HTERT RPE-1 (cell line): ENCODE data around the gene ADI1.

Source experiments
- in situ Hi-C: fragments of 300-500 bp; cut with MboI; formaldehyde crosslinking; loops from 4 replicates; pipeline ENCODE4 v1.14.3; 2020; ENCODE audit warnings: low sequenced_read_pairs

Gene ADI1

GRCh38 chr2:3481736-3482362 is 37.5 kb downstream of the ADI1 start:
- in situ Hi-C loops: no loop called here

DNA sequence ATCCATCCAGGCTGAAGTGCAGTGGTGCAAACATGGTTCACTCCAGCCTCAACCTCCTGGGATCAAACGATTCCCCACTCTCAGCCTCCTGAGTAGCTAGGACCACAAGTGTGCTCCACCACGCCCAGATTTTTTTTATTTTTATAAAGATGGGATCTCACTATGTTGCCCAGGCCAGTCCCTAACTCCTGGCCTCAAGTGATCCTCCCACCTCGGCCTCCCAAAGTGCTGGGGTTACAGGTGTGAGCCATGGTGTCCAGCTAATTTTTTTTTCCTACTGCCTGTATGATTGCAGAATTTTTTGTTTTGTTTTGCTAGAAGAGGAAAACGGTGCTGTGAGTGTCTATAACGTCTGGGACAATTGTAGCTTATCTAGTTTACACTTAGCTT is 38.3 kb downstream of the ADI1 start:
- in situ Hi-C loops: no loop called here

- in situ Hi-C loops: no loop called here
Measured at GRCh38 chr2:3480352-3481010, 38.9 kb downstream of the ADI1 start.

DNA sequence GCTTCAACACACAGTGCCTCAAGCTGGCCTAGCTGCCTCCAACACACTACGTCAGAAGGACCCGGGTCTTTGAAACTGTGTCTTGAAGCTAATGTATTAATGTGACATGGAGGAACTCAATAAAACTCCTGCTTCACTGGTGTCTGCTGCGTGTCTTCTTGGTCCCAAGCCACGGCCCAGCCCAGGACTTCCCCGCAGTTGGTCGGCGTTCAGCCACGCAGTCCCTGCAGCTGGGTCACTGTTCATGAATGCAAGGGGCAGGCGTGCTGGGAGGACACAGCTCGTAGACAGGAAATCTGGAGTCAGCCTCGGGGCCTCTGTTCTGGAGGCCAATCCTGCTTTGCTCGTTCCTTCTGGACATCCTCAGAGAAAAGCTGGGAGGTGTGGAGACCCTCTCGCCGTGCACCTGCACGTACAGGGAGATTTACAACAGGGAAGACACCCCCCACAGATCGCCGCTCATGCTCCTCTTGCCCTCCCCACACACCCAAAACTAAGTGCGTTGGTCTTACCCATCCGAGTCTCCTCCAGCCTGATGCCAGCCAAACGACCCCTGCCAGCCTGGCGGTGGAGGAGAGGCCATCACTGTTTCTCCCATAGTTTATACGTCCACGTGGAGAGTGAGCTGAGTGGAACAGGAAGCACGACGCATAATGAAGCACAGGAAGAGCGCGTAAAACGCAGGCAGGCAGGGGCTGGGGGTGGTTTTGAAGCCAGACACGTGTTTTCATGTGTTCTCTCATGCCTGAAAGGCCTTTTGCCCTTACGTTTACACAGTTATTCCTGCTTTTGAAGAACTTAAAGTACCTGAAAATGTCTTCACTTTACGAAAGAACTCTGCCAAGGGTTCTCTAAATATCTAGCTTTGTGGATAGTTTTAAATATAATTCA is 39.7 kb downstream of the ADI1 start:
- in situ Hi-C loops: no loop called here

DNA sequence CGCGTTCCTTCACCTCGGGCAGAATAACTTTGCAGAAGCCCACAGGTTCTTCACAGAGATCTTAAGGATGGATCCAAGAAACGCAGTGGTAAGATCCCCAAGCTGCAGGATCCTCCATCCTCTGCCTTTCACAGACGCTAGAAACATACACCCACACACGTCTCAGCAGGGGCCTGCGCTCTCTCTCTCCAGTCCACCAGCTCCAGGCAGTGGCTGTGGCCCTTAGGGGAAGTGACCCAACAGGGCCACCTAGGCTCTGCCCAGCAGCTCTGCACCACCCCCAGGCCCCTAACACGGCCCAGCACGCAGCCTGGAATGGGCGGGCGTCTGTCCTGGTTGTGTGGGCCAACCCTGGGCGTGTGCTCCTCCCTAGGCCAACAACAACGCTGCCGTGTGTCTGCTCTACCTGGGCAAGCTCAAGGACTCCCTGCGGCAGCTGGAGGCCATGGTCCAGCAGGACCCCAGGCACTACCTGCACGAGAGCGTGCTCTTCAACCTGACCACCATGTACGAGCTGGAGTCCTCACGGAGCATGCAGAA is 40.4 kb downstream of the ADI1 start:
- in situ Hi-C loops: no loop called here

GRCh38 chr2:3476985-3477327 is 42.4 kb downstream of the ADI1 start:
- in situ Hi-C loops: no loop called here

GRCh38 chr2:3476321-3476984 is 42.9 kb downstream of the ADI1 start:
- in situ Hi-C loops: no loop called here

GRCh38 chr2:3475771-3476170 is 43.6 kb downstream of the ADI1 start:
- in situ Hi-C loops: no loop called here

GRCh38 chr2:3472966-3473365 is 46.4 kb downstream of the ADI1 start:
- in situ Hi-C loops: no loop called here

DNA sequence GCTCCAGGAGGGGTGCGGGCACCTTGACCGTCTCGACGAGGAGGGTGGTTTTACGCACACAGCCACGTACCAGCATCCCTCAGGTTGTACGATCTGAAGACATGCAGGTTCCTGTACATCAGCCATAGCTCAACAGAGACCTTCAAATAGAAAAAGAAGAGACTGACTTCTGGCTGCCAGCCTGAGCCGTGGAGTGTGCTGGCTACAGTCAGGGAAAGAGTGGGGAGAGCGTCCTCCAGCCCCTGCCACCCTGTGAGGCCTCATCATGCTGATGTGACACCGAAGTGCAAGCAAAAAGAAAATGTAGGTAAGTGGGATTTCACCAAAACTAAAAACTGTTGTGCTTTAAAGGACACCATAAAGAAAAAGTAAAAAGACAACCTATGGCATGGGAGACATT is 47.0 kb downstream of the ADI1 start:
- in situ Hi-C loops: no loop called here

- in situ Hi-C loops: no loop called here
Measured at GRCh38 chr2:3470856-3471737, 48.2 kb downstream of the ADI1 start.

GRCh38 chr2:3470166-3470651 is 49.1 kb downstream of the ADI1 start:
- in situ Hi-C loops: no loop called here

- in situ Hi-C loops: no loop called here
Measured at GRCh38 chr2:3469486-3469885, 49.8 kb downstream of the ADI1 start.

- in situ Hi-C loops: no loop called here
Measured at GRCh38 chr2:3468296-3468988, 50.9 kb downstream of the ADI1 start.

DNA sequence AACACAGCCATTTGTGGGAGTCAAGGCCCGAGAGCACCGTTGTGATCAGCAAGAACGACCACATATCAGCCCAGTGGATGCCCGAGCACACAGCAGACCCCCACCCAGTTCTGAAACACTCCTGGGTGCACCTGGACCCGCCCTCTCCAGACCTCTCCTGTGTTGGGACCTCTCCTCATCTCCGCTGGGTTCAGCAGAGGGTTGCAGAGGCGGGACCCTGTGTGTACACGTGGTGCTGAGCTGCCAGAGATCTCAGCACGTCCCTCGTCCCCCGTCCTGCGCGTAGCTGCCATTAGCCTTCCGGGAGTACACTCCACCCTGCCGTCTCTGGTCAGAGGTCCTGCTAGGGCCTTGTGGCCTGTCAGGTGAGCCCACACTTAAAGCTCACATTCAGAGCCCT is 51.7 kb downstream of the ADI1 start:
- in situ Hi-C loops: no loop called here

DNA sequence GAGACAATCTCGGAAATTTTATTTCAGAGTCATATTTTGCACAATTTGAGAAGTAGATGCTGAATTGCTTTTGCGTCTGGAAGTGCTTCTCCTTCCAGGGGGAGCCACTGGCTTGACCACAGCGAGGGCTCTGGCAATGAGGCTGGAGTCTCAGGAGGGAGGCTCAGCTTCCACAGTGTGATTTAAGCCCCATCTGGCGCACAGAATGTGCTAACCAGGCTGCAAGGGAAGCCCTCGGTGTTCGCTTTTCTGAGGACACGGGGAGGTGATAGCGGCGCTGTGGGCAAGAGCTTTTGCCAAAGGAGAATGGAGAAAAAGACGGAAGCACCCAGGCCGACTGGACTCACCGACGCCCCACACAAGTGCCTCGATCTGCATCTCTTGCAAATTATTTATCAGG is 52.4 kb downstream of the ADI1 start:
- in situ Hi-C loops: no loop called here

DNA sequence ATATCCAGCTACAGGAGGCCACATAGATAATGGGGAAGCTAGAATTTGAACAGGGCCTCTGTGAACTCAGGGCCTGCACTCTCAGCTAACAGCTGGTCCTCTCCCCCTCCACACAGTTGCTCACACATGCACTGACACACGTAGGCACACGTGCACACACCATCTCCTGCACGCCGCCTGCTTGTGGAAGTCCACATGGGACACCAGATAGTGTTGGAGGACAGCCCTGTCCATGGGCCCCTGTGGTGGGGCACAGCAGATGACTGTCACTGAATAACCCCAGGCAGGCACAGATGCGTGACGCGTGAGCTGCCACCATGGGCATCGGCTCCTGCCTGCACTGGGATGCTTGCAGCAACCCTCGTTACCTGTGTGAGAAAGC is 52.9 kb downstream of the ADI1 start:
- in situ Hi-C loops: no loop called here

DNA sequence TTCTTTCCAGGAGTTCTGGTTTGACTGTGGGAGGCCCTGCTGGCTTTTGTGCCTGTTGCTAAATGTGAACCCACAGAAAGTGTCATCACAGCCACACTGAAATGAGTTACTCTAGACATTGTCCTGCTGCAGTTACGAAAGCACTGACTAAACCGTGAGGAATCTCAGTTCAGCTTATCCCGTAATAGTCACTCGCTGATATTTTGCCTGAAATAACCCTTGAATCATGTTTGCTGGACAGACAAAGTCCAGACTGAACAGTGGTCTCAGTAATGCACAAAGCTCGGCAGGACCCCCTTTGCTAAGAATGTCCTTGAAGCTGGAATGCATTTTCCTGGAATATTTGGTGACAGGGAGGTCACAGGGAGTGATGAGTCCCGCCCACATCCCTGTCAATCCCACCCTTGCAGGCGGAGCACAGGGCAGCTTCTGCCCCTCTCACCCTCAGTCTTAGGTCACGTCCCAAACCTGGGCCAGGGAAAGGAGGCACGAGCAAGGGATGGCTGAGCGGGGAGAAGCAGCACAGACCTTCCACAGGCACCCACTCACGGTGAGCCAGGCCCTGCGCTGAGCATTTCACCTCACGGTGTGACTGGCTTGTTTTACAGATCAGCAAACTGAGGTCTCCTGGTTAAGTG is 53.4 kb downstream of the ADI1 start:
- in situ Hi-C loops: no loop called here

- in situ Hi-C loops: no loop called here
Measured at GRCh38 chr2:3465328-3465727, 54.0 kb downstream of the ADI1 start.
